NOMO-1 treated with dmso at 0.1 percent for 144 hours (cell line): ENCODE data around the gene TGIF2LX.
"Not testable (repeated sequence)": the region's sequence is repeated elsewhere in the genome, so short reads cannot be mapped to it uniquely, and the experiment has no call there.

ENCODE experiments used
- DNase-seq: peaks from one replicate; lab custom pipeline; 2025; ENCODE audit not compliant: unreplicated experiment; lab: John Stamatoyannopoulos, UW

Gene TGIF2LX

GRCh38 chrX:89921665-89922064, at the start of gene TGIF2LX:
TGIF2LX (plus strand) TSS chrX:89921908; CDS start chrX:89922086, 178 bp downstream.
- not testable (repeated sequence) for DNase-seq

- not testable (repeated sequence) for DNase-seq
These were observed 728 bp downstream of the TGIF2LX start for GRCh38 chrX:89922338-89922934.

- DNase-seq: not testable (repeated sequence)
These were observed 21.4 kb downstream of the TGIF2LX start for GRCh38 chrX:89943077-89943476.

- not testable (repeated sequence) for DNase-seq
These were observed 43.9 kb downstream of the TGIF2LX start for GRCh38 chrX:89965588-89965987.
